ENCODE results near the gene OBSCN.

DNA sequence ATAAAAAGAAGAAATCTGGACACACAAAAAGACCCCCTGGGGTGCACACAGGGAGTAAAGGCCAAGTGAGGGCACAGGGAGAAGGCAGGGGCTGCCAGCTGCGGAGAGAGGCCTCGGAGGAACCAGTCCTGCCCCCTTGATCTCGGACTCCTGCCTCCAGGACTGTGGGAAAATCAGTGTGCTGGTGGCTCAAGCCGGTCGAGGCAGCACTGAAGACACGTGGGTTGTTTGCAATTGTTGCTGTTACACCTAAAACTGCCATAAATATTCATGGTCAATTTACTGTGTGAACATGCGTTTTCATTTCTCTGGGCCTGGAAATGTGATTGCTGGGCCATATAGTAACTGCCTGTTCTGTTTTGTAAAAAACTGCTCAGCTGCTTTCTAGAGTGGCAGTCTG lies 23.7 kb upstream of the OBSCN start:
- TF ChIP-seq CTCF (IDR thresholded peaks at IDR 0.05; ENCODE audit: extremely low read depth in 1 of 2, insufficient read depth in 1 of 2, low read depth in 1 of 2, low read length in 2 of 2) (no peak), POLR2AphosphoS5 (IDR thresholded peaks at IDR 0.05; ENCODE audit: insufficient read depth, low read depth, low read length) (no peak)
- TF ChIP-seq, protein P1, sequence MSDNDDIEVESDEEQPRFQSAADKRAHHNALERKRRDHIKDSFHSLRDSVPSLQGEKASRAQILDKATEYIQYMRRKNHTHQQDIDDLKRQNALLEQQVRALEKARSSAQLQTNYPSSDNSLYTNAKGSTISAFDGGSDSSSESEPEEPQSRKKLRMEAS (IDR thresholded peaks at IDR 0.05; ENCODE audit: insufficient read depth, insufficient read length), result no peak
